Neural cell (in vitro differentiated cells): ENCODE data around the gene SYDE2. TPM values are rescaled to one million over a fixed set of nuclear protein-coding genes. Genes with fewer than 3 reads are reported as not detected.

Experiments used
- H2AFZ ChIP-seq: fragments of 200-600, 300-800 bp; sonication (generic), shearing (Covaris generic); 2 replicates; pipeline ENCODE4 v1.6.0; 2014; ENCODE audit warnings: low read depth, mild to moderate bottlenecking, antibody characterized with exemption, low read length, moderate library complexity
- H3F3A ChIP-seq: fragments of 200-600 bp; shearing (Covaris generic); 2 replicates; pipeline ENCODE4 v1.6.1; 2016; ENCODE audit warnings: mild to moderate bottlenecking, moderate library complexity, mixed read lengths, antibody characterized with exemption, low read length; ENCODE audit not compliant: insufficient read depth, poor library complexity, severe bottlenecking
- H3K27ac ChIP-seq: fragments of 200-600, 300-800 bp; sonication (generic), shearing (Covaris generic); 2 replicates; pipeline ENCODE4 v1.5.1; 2014; ENCODE audit warnings: mild to moderate bottlenecking, low read length, moderate library complexity
- H3K27me3 ChIP-seq: fragments of 300-800, 200-600 bp; sonication (generic), shearing (Covaris generic); 2 replicates; pipeline ENCODE4 v1.6.0; 2014; ENCODE audit warnings: mild to moderate bottlenecking, low read depth, low read length, moderate library complexity; ENCODE audit not compliant: insufficient read depth
- H3K36me3 ChIP-seq: fragments of 300-800, 200-600 bp; sonication (generic), shearing (Covaris generic); 2 replicates; pipeline ENCODE4 v1.5.1; 2014; ENCODE audit warnings: mild to moderate bottlenecking, antibody characterized with exemption, low read length, moderate library complexity; ENCODE audit not compliant: insufficient read depth
- H3K4me2 ChIP-seq: fragments of 300-800, 200-600 bp; sonication (generic), shearing (Covaris generic); 2 replicates; pipeline ENCODE4 v1.6.0; 2014; ENCODE audit warnings: mild to moderate bottlenecking, low read length
- H3K4me3 ChIP-seq: fragments of 300-800, 200-600 bp; sonication (generic), shearing (Covaris generic); 2 replicates; pipeline ENCODE4 v1.5.1; 2014; ENCODE audit warnings: mild to moderate bottlenecking, low read length, moderate library complexity
- H3K79me2 ChIP-seq: fragments of 200-600 bp; shearing (Covaris generic); replicated peaks from 2 replicates; pipeline ENCODE4 v1.6.0; 2014; ENCODE audit warnings: mild to moderate bottlenecking, low read length, moderate library complexity; ENCODE audit not compliant: insufficient read depth
- H3K9ac ChIP-seq: fragments of 300-800, 200-600 bp; sonication (generic), shearing (Covaris generic); 2 replicates; pipeline ENCODE4 v1.6.1; 2016; ENCODE audit warnings: mild to moderate bottlenecking, low read length, mixed read lengths
- H3K9me2 ChIP-seq: fragments of 200-600 bp; shearing (Covaris generic); 2 replicates; pipeline ENCODE4 v1.6.1; 2016; ENCODE audit warnings: mild to moderate bottlenecking, low read length, mixed read lengths; ENCODE audit not compliant: insufficient read depth
- H3K9me3 ChIP-seq: fragments of 200-600, 300-800 bp; sonication (generic), shearing (Covaris generic); 2 replicates; pipeline ENCODE4 v1.6.1; 2016; ENCODE audit warnings: mild to moderate bottlenecking, mixed run types, low read length, moderate library complexity, mixed read lengths
- H4K20me1 ChIP-seq: fragments of 200-600 bp; shearing (Covaris generic); 2 replicates; pipeline ENCODE4 v1.6.1; 2016; ENCODE audit warnings: mild to moderate bottlenecking, mixed run types; ENCODE audit not compliant: insufficient read depth
- EP300 ChIP-seq: fragments of 450-650 bp; conservative IDR thresholded peaks from 2 replicates; pipeline ENCODE4 v1.6.1; 2014; ENCODE audit warnings: antibody characterized with exemption, mild to moderate bottlenecking, moderate library complexity; ENCODE audit not compliant: poor library complexity, severe bottlenecking
- EZH2 ChIP-seq: fragments of 200-600, 300-800 bp; shearing (Covaris generic), sonication (generic); IDR thresholded peaks from 2 replicates; pipeline ENCODE4 v1.6.1; 2014; ENCODE audit warnings: antibody characterized with exemption, low read length, borderline replicate concordance, mild to moderate bottlenecking; ENCODE audit not compliant: insufficient read depth, poor library complexity, severe bottlenecking
- MXI1 ChIP-seq: fragments of 450-650 bp; conservative IDR thresholded peaks from 2 replicates; pipeline ENCODE4 v1.6.1; 2014; ENCODE audit warnings: antibody characterized with exemption, mild to moderate bottlenecking; ENCODE audit not compliant: poor library complexity, severe bottlenecking
- POLR2AphosphoS5 ChIP-seq: IDR thresholded peaks from 2 replicates; pipeline ENCODE4 v1.6.1; 2012
- RAD21 ChIP-seq: fragments of 450-650 bp; conservative IDR thresholded peaks from 2 replicates; pipeline ENCODE4 v1.6.1; 2014; ENCODE audit warnings: antibody characterized with exemption, mild to moderate bottlenecking, moderate library complexity
- SMC3 ChIP-seq: fragments of 450-650 bp; conservative IDR thresholded peaks from 2 replicates; pipeline ENCODE4 v1.6.1; 2014; ENCODE audit warnings: antibody characterized with exemption, mild to moderate bottlenecking, moderate library complexity; ENCODE audit not compliant: poor library complexity
- TAF1 ChIP-seq: IDR thresholded peaks from 2 replicates; pipeline ENCODE4 v1.6.1; 2012; ENCODE audit warnings: low read depth
- polyA plus RNA-seq: library from polyadenylated mRNA; depleted of rRNA; stranded (reverse); fragments of >200 nt; gene quantifications from 2 replicates; pipeline ENCODE4 v1.2.3, GENCODE V29; 2014
- TF ChIP-seq, protein P1 (sequence below): fragments of 450-650 bp; IDR thresholded peaks from 2 replicates; pipeline ENCODE4 v1.5.1; 2014; ENCODE audit warnings: antibody characterized with exemption, mild to moderate bottlenecking, moderate library complexity; ENCODE audit not compliant: poor library complexity, severe bottlenecking
- TF ChIP-seq, protein P2 (sequence below): IDR thresholded peaks from 2 replicates; pipeline ENCODE4 v1.6.1; 2012; ENCODE audit warnings: borderline replicate concordance

SYDE2 gene
- polyA plus RNA-seq, 1 donor from 2014 or later, result 0.66 TPM

DNA sequence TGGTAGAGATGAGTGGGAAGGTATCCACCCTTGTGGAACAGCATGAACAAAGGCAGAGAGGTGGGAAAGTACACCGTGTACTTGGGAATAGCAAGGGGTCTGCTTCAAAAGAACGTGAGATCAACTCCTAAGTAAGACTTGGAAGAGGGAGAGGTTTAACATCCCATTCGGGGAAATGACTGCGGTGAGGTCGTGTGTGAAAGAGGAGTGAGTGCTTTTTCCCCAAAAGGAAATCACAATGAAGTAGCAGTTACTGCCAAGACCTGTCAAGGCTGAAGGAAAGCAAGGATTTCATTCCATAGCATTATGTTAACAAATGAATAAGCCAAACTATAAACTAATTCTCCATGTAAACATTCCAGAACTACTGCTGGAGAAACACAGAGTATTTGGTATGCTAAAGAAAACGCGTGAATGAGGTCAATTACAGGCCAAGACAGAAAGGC is 20.0 kb upstream of the SYDE2 start:
- Histone ChIP-seq H2AFZ (no peak overlapping the region), H3K9me2 (no peaks in the 10 kb centered on the region), H3K27me3 (no peaks in the 10 kb centered on the region), H3K36me3 (no peaks in the 10 kb centered on the region), H3K4me3 (no peak overlapping the region), H4K20me1 (no peaks in the 10 kb centered on the region), H3K9me3 (no peaks in the 10 kb centered on the region), H3K4me2 (no peak overlapping the region), H3K79me2 (no peaks in the 10 kb centered on the region), H3K27ac (no peak overlapping the region), H3K9ac (no peak overlapping the region), H3F3A (no peaks in the 10 kb centered on the region)
- TF ChIP-seq MXI1 (no peak), POLR2AphosphoS5 (no peak), EP300 (no peak), TAF1 (no peak), SMC3 (no peak), RAD21 (no peak), EZH2 (no peak)
- TF ChIP-seq, protein P1, sequence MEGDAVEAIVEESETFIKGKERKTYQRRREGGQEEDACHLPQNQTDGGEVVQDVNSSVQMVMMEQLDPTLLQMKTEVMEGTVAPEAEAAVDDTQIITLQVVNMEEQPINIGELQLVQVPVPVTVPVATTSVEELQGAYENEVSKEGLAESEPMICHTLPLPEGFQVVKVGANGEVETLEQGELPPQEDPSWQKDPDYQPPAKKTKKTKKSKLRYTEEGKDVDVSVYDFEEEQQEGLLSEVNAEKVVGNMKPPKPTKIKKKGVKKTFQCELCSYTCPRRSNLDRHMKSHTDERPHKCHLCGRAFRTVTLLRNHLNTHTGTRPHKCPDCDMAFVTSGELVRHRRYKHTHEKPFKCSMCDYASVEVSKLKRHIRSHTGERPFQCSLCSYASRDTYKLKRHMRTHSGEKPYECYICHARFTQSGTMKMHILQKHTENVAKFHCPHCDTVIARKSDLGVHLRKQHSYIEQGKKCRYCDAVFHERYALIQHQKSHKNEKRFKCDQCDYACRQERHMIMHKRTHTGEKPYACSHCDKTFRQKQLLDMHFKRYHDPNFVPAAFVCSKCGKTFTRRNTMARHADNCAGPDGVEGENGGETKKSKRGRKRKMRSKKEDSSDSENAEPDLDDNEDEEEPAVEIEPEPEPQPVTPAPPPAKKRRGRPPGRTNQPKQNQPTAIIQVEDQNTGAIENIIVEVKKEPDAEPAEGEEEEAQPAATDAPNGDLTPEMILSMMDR, result no peak
- TF ChIP-seq, protein P2, sequence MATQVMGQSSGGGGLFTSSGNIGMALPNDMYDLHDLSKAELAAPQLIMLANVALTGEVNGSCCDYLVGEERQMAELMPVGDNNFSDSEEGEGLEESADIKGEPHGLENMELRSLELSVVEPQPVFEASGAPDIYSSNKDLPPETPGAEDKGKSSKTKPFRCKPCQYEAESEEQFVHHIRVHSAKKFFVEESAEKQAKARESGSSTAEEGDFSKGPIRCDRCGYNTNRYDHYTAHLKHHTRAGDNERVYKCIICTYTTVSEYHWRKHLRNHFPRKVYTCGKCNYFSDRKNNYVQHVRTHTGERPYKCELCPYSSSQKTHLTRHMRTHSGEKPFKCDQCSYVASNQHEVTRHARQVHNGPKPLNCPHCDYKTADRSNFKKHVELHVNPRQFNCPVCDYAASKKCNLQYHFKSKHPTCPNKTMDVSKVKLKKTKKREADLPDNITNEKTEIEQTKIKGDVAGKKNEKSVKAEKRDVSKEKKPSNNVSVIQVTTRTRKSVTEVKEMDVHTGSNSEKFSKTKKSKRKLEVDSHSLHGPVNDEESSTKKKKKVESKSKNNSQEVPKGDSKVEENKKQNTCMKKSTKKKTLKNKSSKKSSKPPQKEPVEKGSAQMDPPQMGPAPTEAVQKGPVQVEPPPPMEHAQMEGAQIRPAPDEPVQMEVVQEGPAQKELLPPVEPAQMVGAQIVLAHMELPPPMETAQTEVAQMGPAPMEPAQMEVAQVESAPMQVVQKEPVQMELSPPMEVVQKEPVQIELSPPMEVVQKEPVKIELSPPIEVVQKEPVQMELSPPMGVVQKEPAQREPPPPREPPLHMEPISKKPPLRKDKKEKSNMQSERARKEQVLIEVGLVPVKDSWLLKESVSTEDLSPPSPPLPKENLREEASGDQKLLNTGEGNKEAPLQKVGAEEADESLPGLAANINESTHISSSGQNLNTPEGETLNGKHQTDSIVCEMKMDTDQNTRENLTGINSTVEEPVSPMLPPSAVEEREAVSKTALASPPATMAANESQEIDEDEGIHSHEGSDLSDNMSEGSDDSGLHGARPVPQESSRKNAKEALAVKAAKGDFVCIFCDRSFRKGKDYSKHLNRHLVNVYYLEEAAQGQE, result no peak

DNA sequence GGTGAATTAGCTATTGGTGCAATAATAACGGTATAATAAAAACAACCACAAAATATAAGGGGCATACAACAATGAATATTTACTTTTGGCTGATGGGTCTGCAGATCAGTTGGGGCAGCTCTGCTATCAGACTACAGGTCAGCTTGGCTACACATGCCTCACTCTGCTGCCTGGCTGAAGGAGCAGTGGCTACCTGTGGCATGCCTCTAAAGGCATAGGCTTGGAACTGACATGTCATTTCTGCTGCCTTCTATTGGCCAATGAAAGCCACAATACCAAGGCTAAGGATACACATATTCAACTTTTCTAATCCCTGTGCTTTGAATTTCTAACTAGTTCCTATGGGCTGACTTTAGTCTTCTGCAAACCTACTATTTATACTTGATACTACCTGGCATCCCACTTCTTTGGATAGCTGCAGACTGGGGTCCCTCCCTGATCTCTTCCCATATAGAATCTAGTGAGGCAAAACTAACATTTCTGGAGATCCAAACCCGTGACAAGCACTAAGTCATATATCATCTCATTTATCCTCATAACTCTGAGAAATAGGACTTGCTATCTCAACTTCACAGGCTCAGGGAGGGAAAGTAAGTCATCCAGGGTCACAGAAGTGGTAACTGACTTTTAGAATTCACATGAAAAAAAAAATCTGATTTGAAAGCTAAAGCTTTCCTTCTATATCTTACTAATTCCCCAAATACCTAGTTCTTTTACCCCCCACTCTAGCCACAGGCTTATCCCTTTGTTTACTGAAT is 19.2 kb upstream of the SYDE2 start:
- H2AFZ ChIP-seq, result no peak overlapping the region
- no peak overlapping the region for H3K4me2 ChIP-seq

More for the DNA sequence above, 19.2 kb upstream of the SYDE2 start:
- Histone ChIP-seq H3F3A (no peaks in the 10 kb centered on the region), H3K9ac (no peak overlapping the region), H3K27ac (no peak overlapping the region), H3K9me2 (no peaks in the 10 kb centered on the region), H3K9me3 (no peaks in the 10 kb centered on the region), H3K4me3 (no peak overlapping the region), H3K79me2 (no peaks in the 10 kb centered on the region), H3K36me3 (no peaks in the 10 kb centered on the region), H3K27me3 (no peaks in the 10 kb centered on the region), H4K20me1 (no peaks in the 10 kb centered on the region)
- TF ChIP-seq RAD21, result no peak
- no peak for TF ChIP-seq MXI1
- no peak for TF ChIP-seq EZH2
- no peak for TF ChIP-seq EP300
- TF ChIP-seq TAF1, result no peak
- TF ChIP-seq, protein P1, result no peak
- TF ChIP-seq, protein P2, result no peak
- TF ChIP-seq SMC3, result no peak
- no peak for TF ChIP-seq POLR2AphosphoS5
